HEK293 (cell line): ENCODE results near the gene RFESD.

Source experiments
- PBX3 ChIP-seq: sonication (generic); formaldehyde crosslinking; IDR thresholded peaks from 2 replicates; pipeline ENCODE4 v1.8.1; 2022; ENCODE audit warnings: mild to moderate bottlenecking, moderate library complexity, missing genetic modification reagents
- ZBTB7A ChIP-seq: fragments of 450-650 bp; formaldehyde crosslinking; IDR thresholded peaks from 2 replicates; pipeline ENCODE4 v1.5.1; 2016; ENCODE audit warnings: low read depth, missing biosample characterization, missing genetic modification characterization
- ZNF114 ChIP-seq: fragments of 450-650 bp; formaldehyde crosslinking; IDR thresholded peaks from 2 replicates; pipeline ENCODE4 v1.5.0; 2017; ENCODE audit warnings: missing biosample characterization, missing genetic modification characterization
- ZNF26 ChIP-seq: fragments of 450-650 bp; formaldehyde crosslinking; IDR thresholded peaks from 2 replicates; pipeline ENCODE4 v1.5.1; 2016; ENCODE audit warnings: missing biosample characterization, missing genetic modification characterization
- ZNF274 ChIP-seq, 2 experiments: fragments of 200-500 bp in 1 of 2; fragments of 450-650 bp in 1 of 2; sonication (Bioruptor generic) in 1 of 2; formaldehyde crosslinking in 1 of 2; IDR thresholded peaks; 2 replicates each; pipeline versions ENCODE4 v1.5.1 to v1.6.1; 2014 to 2016; ENCODE audit warnings: borderline replicate concordance in 1 of 2, inconsistent platforms in 1 of 2, low read length in 1 of 2, missing biosample characterization in 1 of 2, missing genetic modification characterization in 1 of 2
- ZNF302 ChIP-seq: fragments of 450-650 bp; formaldehyde crosslinking; IDR thresholded peaks from 2 replicates; pipeline ENCODE4 v1.5.1; 2016; ENCODE audit warnings: missing biosample characterization, missing genetic modification characterization, low read depth
- ZNF37A ChIP-seq: fragments of 450-650 bp; IDR thresholded peaks from 2 replicates; pipeline ENCODE4 v1.5.1; 2018; ENCODE audit warnings: missing biosample characterization, missing genetic modification characterization
- ZNF555 ChIP-seq: fragments of 450-650 bp; formaldehyde crosslinking; conservative IDR thresholded peaks from 2 replicates; pipeline ENCODE4 v1.5.1; 2017; ENCODE audit warnings: missing biosample characterization, mild to moderate bottlenecking, missing genetic modification characterization, inconsistent platforms
- ZNF704 ChIP-seq: fragments of 450-650 bp; formaldehyde crosslinking; IDR thresholded peaks from 2 replicates; pipeline ENCODE4 v1.5.1; 2016; ENCODE audit warnings: missing biosample characterization, missing genetic modification characterization
- TF ChIP-seq, protein P1 (sequence below): fragments of 450-650 bp; formaldehyde crosslinking; IDR thresholded peaks from 2 replicates; pipeline ENCODE4 v1.5.1; 2016; ENCODE audit warnings: missing biosample characterization, missing genetic modification characterization
- TF ChIP-seq, protein P2 (sequence below): fragments of 450-650 bp; formaldehyde crosslinking; IDR thresholded peaks from 2 replicates; pipeline ENCODE4 v1.5.1; 2017; ENCODE audit warnings: missing biosample characterization, mild to moderate bottlenecking, missing genetic modification characterization, moderate library complexity
- TF ChIP-seq, protein P3 (sequence below): fragments of 450-650 bp; formaldehyde crosslinking; IDR thresholded peaks from 2 replicates; pipeline ENCODE4 v1.5.1; 2016; ENCODE audit warnings: missing biosample characterization, missing genetic modification characterization
- TF ChIP-seq, protein P4 (sequence below): fragments of 450-650 bp; formaldehyde crosslinking; IDR thresholded peaks from 2 replicates; pipeline ENCODE4 v1.5.1; 2016; ENCODE audit warnings: missing biosample characterization, missing genetic modification characterization

DNA sequence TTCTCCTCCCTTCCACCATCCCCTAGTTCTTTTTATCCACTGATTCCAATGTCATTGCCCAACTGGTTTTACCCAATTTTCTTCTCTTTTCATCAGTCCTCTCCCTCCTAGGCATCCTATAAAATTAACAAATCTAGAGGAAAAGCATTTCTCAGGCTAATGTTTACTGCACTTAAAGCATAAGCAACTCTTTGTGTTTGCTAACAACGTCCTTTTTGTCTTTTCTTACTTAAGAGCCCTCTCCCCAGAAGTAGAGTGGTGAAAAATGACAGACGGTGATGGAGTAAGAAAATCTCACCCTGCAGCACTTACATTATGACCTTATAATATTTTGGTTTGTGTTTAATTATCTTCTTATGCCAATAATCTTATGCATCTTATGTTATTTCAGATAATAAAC, 37.8 kb downstream of the RFESD start:
- TF ChIP-seq, protein P1, sequence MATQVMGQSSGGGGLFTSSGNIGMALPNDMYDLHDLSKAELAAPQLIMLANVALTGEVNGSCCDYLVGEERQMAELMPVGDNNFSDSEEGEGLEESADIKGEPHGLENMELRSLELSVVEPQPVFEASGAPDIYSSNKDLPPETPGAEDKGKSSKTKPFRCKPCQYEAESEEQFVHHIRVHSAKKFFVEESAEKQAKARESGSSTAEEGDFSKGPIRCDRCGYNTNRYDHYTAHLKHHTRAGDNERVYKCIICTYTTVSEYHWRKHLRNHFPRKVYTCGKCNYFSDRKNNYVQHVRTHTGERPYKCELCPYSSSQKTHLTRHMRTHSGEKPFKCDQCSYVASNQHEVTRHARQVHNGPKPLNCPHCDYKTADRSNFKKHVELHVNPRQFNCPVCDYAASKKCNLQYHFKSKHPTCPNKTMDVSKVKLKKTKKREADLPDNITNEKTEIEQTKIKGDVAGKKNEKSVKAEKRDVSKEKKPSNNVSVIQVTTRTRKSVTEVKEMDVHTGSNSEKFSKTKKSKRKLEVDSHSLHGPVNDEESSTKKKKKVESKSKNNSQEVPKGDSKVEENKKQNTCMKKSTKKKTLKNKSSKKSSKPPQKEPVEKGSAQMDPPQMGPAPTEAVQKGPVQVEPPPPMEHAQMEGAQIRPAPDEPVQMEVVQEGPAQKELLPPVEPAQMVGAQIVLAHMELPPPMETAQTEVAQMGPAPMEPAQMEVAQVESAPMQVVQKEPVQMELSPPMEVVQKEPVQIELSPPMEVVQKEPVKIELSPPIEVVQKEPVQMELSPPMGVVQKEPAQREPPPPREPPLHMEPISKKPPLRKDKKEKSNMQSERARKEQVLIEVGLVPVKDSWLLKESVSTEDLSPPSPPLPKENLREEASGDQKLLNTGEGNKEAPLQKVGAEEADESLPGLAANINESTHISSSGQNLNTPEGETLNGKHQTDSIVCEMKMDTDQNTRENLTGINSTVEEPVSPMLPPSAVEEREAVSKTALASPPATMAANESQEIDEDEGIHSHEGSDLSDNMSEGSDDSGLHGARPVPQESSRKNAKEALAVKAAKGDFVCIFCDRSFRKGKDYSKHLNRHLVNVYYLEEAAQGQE (tag by site-specific recombination), result no peak
- TF ChIP-seq ZNF37A (no peak), ZNF555 (tag by site-specific recombination) (no peak), PBX3 (no peak), ZNF274 (IDR thresholded peaks at IDR 0.05; ENCODE audit: low read length) (no peak), ZNF274 (tag by site-specific recombination; IDR thresholded peaks at IDR 0.05; ENCODE audit: borderline replicate concordance) (no peak), ZNF704 (tag by site-specific recombination) (no peak), ZNF302 (tag by site-specific recombination) (no peak), ZNF114 (tag by site-specific recombination) (no peak), ZNF26 (tag by site-specific recombination) (no peak), ZBTB7A (no peak)
- TF ChIP-seq, protein P2, sequence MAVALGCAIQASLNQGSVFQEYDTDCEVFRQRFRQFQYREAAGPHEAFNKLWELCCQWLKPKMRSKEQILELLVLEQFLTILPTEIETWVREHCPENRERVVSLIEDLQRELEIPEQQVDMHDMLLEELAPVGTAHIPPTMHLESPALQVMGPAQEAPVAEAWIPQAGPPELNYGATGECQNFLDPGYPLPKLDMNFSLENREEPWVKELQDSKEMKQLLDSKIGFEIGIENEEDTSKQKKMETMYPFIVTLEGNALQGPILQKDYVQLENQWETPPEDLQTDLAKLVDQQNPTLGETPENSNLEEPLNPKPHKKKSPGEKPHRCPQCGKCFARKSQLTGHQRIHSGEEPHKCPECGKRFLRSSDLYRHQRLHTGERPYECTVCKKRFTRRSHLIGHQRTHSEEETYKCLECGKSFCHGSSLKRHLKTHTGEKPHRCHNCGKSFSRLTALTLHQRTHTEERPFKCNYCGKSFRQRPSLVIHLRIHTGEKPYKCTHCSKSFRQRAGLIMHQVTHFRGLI, result no peak
- TF ChIP-seq, protein P3, sequence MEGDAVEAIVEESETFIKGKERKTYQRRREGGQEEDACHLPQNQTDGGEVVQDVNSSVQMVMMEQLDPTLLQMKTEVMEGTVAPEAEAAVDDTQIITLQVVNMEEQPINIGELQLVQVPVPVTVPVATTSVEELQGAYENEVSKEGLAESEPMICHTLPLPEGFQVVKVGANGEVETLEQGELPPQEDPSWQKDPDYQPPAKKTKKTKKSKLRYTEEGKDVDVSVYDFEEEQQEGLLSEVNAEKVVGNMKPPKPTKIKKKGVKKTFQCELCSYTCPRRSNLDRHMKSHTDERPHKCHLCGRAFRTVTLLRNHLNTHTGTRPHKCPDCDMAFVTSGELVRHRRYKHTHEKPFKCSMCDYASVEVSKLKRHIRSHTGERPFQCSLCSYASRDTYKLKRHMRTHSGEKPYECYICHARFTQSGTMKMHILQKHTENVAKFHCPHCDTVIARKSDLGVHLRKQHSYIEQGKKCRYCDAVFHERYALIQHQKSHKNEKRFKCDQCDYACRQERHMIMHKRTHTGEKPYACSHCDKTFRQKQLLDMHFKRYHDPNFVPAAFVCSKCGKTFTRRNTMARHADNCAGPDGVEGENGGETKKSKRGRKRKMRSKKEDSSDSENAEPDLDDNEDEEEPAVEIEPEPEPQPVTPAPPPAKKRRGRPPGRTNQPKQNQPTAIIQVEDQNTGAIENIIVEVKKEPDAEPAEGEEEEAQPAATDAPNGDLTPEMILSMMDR (tag by site-specific recombination), result no peak
- TF ChIP-seq, protein P4, sequence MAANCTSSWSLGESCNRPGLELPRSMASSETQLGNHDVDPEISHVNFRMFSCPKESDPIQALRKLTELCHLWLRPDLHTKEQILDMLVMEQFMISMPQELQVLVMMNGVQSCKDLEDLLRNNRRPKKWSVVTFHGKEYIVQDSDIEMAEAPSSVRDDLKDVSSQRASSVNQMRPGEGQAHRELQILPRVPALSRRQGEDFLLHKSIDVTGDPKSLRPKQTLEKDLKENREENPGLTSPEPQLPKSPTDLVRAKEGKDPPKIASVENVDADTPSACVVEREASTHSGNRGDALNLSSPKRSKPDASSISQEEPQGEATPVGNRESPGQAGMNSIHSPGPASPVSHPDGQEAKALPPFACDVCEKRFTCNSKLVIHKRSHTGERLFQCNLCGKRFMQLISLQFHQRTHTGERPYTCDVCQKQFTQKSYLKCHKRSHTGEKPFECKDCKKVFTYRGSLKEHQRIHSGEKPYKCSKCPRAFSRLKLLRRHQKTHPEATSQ, result no peak
